ENCODE results near the gene ENKUR. TPM values are rescaled to one million over a fixed set of nuclear protein-coding genes. Genes with fewer than 3 reads are reported as not detected.

ENKUR gene
- 0.17 to 0.43 TPM (median 0.31 TPM) in 5 replicates for total RNA-seq (2022; extraction: Qiagen RNA extraction; ENCODE audit: low read depth)

DNA sequence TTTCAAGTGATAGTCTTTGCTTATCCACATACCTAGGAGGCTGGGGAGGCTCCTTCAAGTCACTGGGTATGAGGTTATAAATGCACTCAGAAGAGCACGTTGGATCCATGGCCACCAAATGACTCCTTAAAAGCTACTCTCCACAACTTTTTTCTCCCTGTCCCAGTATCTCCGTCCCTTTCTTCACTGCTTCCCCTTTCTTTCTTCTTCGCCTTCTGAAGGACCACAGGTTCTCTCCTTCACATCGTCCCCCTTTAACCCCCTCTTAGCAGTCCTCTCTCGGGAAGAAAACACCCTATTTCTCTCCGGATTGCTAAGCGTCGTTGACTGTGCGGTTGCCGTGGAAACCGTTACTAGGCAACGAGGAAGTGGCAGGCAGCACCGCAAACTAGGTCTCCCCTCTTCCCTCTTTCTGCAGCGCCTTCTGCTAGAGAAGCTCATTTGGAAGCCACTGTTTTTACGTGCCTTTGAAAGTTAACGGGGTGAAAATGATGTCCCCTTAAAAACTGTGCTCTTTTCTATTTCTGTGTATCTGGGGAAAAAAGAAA lies at the start of gene ENKUR:
TSS of gene ENKUR (minus strand) at position 331 of the 548 bp plus-strand sequence. CDS start at position 109, 222 bp downstream.

DNA sequence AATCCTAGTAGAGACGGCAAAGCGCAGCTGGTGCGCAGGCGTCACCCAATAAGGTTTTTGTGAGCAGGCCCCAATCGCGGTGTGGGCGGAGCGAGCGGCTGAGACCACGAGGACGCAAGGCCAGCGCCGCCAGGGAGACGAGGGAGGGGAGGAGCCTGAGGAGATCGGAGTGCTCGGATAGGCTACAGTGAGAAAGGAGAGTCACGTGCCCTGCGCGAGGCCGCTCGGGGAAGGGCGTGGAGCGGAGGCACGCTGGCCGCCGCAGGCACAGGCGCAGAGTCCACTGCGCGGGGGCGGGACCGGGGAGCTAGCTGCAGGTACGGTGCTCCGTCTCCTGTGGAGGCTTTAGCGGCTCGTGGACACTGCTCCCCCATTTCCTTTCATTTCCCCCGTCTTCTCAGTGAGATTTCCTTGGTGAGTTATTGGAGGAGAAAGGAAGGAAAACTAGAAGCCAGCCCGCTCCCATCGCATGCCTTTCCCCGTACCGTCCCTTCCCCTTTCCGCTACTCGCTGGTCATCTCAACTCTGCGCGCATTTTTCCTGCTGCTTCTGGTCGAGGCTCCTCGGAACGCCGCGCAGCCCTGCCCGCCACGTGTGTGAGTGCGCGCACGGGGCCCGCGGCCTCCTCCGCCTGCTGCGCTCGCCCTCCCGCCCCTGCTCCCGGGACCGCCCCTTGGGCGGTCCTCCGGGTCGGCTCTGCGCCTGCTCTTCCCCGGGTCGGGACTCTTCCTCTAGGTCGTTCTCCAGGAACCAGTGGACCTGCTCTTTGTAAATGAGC lies 607 bp upstream of the ENKUR start, which contains the start of gene THNSL1:
TSS of gene THNSL1 (plus strand) at position 237 of the 778 bp plus-strand sequence. CDS start 6,612 bp downstream, outside the sequence.

GRCh38 chr10:24952143-24952706 lies 63.7 kb downstream of the ENKUR start, which contains the start of gene PRTFDC1:
TSS of gene PRTFDC1 (minus strand) at chr10:24952606. CDS start at chr10:24952575, 31 bp downstream.

Other genes starting within 250 kb of the ENKUR start
- 17.0 to 23.8 TPM (median 18.2 TPM) in 5 replicates for gene PRTFDC1, start 63.6 kb downstream of the ENKUR start, total RNA-seq (2022; extraction: Qiagen RNA extraction; ENCODE audit: low read depth)
- 2.6 to 4.6 TPM (median 4.4 TPM) in 5 replicates for gene THNSL1, start 454 bp upstream of the ENKUR start, total RNA-seq (2022; extraction: Qiagen RNA extraction; ENCODE audit: low read depth)
- 0.02 to 0.06 TPM (median 0.05 TPM) in 5 replicates for gene GPR158, start 158.8 kb upstream of the ENKUR start, total RNA-seq (2022; extraction: Qiagen RNA extraction; ENCODE audit: low read depth)

Data from A549 treated with DMSO at 1 μM for 4 hours (cell line).